Fibroblast of gingiva (primary cell): ENCODE results near the gene EYA2.

Experiments used
- DNase-seq: peaks from one replicate; pipeline ENCODE4 v3.0.0-alpha.2; 2011; ENCODE audit warnings: low read depth

Gene EYA2

GRCh38 chr20:47007826-47008655 is 113.4 kb downstream of the EYA2 start:
- no peak for DNase-seq

GRCh38 chr20:47008842-47009518 is 114.3 kb downstream of the EYA2 start:
- no peak for DNase-seq

GRCh38 chr20:47009784-47010183 is 115.1 kb downstream of the EYA2 start:
- no peak for DNase-seq

- DNase-seq = no peak
Observed at GRCh38 chr20:47011984-47012383, 117.3 kb downstream of the EYA2 start.

- no peak for DNase-seq
Observed at GRCh38 chr20:47013606-47014005, 119.0 kb downstream of the EYA2 start.

- DNase-seq = no peak
Observed at GRCh38 chr20:47016068-47016664, 121.5 kb downstream of the EYA2 start.

- DNase-seq = no peak
Observed at GRCh38 chr20:47018381-47018780, 123.7 kb downstream of the EYA2 start.

GRCh38 chr20:47019121-47019824 is 124.6 kb downstream of the EYA2 start:
- peak; percentile 95 for DNase-seq

- no peak for DNase-seq
Observed at GRCh38 chr20:47020231-47020630, 125.6 kb downstream of the EYA2 start.

- no peak for DNase-seq
Observed at GRCh38 chr20:47021850-47022249, 127.2 kb downstream of the EYA2 start.

GRCh38 chr20:47024461-47024937 is 129.9 kb downstream of the EYA2 start:
- DNase-seq = peak; percentile 70

- DNase-seq = no peak
Observed at GRCh38 chr20:47027042-47027441, 132.4 kb downstream of the EYA2 start.

GRCh38 chr20:47027456-47027855 is 132.8 kb downstream of the EYA2 start:
- no peak for DNase-seq

GRCh38 chr20:47028487-47028886 is 133.8 kb downstream of the EYA2 start:
- DNase-seq = no peak

- no peak for DNase-seq
Observed at GRCh38 chr20:47029845-47030244, 135.2 kb downstream of the EYA2 start.

- DNase-seq = no peak
Observed at GRCh38 chr20:47030271-47030810, 135.7 kb downstream of the EYA2 start.

GRCh38 chr20:47031004-47031403 is 136.4 kb downstream of the EYA2 start:
- no peak for DNase-seq

- no peak for DNase-seq
Observed at GRCh38 chr20:47031821-47032220, 137.2 kb downstream of the EYA2 start.

- no peak for DNase-seq
Observed at GRCh38 chr20:47032933-47033578, 138.4 kb downstream of the EYA2 start.

GRCh38 chr20:47033665-47034064 is 139.0 kb downstream of the EYA2 start:
- DNase-seq = no peak

- DNase-seq = no peak
Observed at GRCh38 chr20:47035026-47035590, 140.5 kb downstream of the EYA2 start.
